ENCODE data around the gene C9orf43. TPM values are rescaled to one million over a fixed set of nuclear protein-coding genes. Genes with fewer than 3 reads are reported as not detected.
"Not testable (repeated sequence)": the region's sequence is repeated elsewhere in the genome, so short reads cannot be mapped to it uniquely, and the experiment has no call there.

Gene C9orf43
- total and polyA plus RNA-seq, 4 experiments from 2014 or later, result 0.41 to 0.87 (median 0.65) TPM

DNA sequence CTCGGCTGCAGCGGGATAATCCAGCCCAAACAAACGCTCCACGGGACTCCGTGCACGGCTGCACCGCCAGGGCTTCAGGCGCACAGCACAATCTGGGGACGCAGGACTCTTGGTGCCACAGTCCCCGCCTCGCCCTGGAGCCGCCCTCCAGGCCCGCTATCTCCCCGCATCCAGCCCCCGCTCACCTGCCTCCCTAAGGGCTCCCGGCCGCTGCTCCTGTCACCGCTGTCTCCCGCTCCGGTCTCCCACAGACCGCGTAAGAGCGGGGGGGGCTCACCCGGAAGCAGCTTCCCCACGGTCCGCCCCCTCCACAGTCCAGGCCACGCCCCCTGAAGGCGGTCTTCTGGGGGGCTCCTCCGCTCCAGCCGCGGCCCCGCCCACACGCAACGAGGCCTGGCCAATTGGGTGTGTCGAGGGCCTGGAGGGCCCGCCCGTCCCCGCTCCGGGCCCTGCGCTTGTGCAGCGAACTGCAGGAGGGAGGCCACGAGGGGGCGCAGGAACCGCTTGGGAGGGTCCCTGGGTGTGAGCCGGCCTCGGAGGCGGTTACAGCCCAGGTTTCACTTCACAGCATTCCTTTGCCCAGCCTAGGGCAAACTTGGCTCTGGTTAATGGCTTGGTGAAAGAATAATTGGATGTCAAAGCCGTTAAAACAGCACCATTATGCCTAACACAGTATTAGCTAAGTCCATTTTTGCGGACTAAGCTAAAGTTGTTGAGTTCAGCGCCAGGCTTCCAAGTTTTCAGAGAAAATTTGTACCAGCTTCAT, 9.3 kb upstream of the C9orf43 start, which contains the start of gene ALAD:
TSS of gene ALAD (minus strand) at position 258 of the 766 bp plus-strand sequence. CDS start 7,725 bp downstream, outside the sequence.
- Mint-ChIP-seq H3K27ac (peak within 1 kb of the TSS; percentile 77 to 94 (median 89)), H3K36me3 (peaks cover 0 to 3% of the 10 kb centered on the region in 2 donors), H3K4me1 (peaks cover 14 to 31% (median 23%) of the 10 kb centered on the region in 4 donors), H3K4me3 (peak within 1 kb of the TSS; percentile 91 to 98 (median 94)), H3K9me3 (no peaks in the 10 kb centered on the region), H3K27me3 (no peaks in the 10 kb centered on the region)
- intact Hi-C loops (cut with micrococcal nuclease), result loop anchor here (1.0 to 2.0 kb wide), 8 partner anchors 9 to 257 kb away; partner anchors contain the start of genes C9orf43, CDC26, POLE3 and PRPF4
- Histone ChIP-seq H3K4me3 (ENCODE audit: low read length in 2 of 2) (peak within 1 kb of the TSS; percentile 34 to 96), H3K4me1 (ENCODE audit: insufficient read depth, low read length) (peaks cover 16% of the 10 kb centered on the region), H3K9me3 (ENCODE audit: control insufficient read depth in 1 of 2, low read length in 2 of 2) (no peaks in the 10 kb centered on the region), H3K27me3 (ENCODE audit: insufficient read depth, low read length) (no peaks in the 10 kb centered on the region), H3K27ac (ENCODE audit: low read depth, low read length) (peak within 1 kb of the TSS; percentile 52), H3K36me3 (ENCODE audit: insufficient read depth, low read length) (no peaks in the 10 kb centered on the region)
- CTCF ChIA-PET (ENCODE audit: partially characterized antibody), result interaction anchor here (0.6 to 8.5 kb wide), 23 partner anchors 8 to 255 kb away, joined by 3 to 72 read pairs (median 4); partner anchors contain the start of genes C9orf43, CDC26, HDHD3 and POLE3
- POLR2A ChIA-PET (ENCODE audit: partially characterized antibody), result interaction anchor here (0.6 to 4.9 kb wide), 15 partner anchors 10 to 254 kb away, joined by 3 to 93 read pairs (median 4); partner anchors contain the start of genes C9orf43, CDC26, HDHD3 and POLE3
- peak; percentile 98 to 100 (median 99) for DNase-seq

DNA sequence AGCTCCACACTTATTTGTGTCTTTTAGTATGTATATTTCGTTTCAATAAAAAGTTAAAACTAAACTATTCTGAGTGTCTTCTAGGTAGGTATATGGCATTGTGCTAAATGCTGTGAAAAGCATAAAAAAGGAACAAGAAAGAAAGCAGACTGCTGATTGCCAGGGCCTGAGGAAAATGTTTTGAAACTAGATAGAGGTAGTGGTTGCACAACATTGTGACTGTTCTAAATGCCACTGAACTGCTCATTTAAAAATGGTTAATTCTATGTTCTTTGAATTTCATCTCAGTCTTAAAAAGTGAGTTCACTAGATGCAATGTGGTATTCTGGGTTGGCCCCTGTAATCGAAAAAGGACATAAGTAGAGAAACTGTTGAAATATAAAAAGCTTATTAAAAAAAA, 6.9 kb upstream of the C9orf43 start:
- H3K9me3 Mint-ChIP-seq, result no peaks in the 10 kb centered on the region
- intact Hi-C loops (cut with micrococcal nuclease), result no loop called here
- Histone ChIP-seq H3K4me1 (ENCODE audit: insufficient read depth, low read length) (peaks cover 25% of the 10 kb centered on the region), H3K4me3 (ENCODE audit: low read length in 2 of 2) (no peak overlapping the region), H3K27ac (ENCODE audit: low read depth, low read length) (no peak overlapping the region), H3K36me3 (ENCODE audit: insufficient read depth, low read length) (peaks cover 16% of the 10 kb centered on the region), H3K9me3 (ENCODE audit: control insufficient read depth in 1 of 2, low read length in 2 of 2) (no peaks in the 10 kb centered on the region), H3K27me3 (ENCODE audit: insufficient read depth, low read length) (no peaks in the 10 kb centered on the region)
- peak overlapping the region in 1 of 7 donors; percentile 25 for H3K27ac Mint-ChIP-seq
- H3K4me1 Mint-ChIP-seq, result peaks cover 23 to 49% (median 34%) of the 10 kb centered on the region in 4 donors
- H3K4me3 Mint-ChIP-seq, result no peak overlapping the region
- no peaks in the 10 kb centered on the region for H3K27me3 Mint-ChIP-seq
- ChIA-PET CTCF (ENCODE audit: partially characterized antibody) (interaction anchor here (1.8 to 8.5 kb wide), 4 partner anchors 17 to 253 kb away, joined by 4 to 72 read pairs (median 42); partner anchors contain the start of gene CDC26), POLR2A (ENCODE audit: partially characterized antibody) (interaction anchor here (0.9 to 4.9 kb wide), 2 partner anchors 8 to 27 kb away, joined by 3 to 93 read pairs; partner anchors contain the start of genes C9orf43, HDHD3 and POLE3)
- H3K36me3 Mint-ChIP-seq, result peaks cover 15 to 20% of the 10 kb centered on the region in 2 donors
- no peak for DNase-seq

GRCh38 chr9:113406353-113406752, 4.2 kb upstream of the C9orf43 start:
- Mint-ChIP-seq H3K4me1 (peaks cover 21 to 51% (median 35%) of the 10 kb centered on the region in 4 donors), H3K36me3 (peaks cover 22 to 39% of the 10 kb centered on the region in 2 donors), H3K27ac (peak overlapping the region in 6 of 7 donors; percentile 74 to 99 (median 90))
- Histone ChIP-seq H3K4me1 (ENCODE audit: insufficient read depth, low read length) (peaks cover 29% of the 10 kb centered on the region), H3K36me3 (ENCODE audit: insufficient read depth, low read length) (peaks cover 18% of the 10 kb centered on the region)
- H3K27ac ChIP-seq (ENCODE audit: low read depth, low read length); H3K4me3 ChIP-seq (ENCODE audit: low read length in 2 of 2); DNase-seq; H3K9me3 ChIP-seq (ENCODE audit: control insufficient read depth in 1 of 2, low read length in 2 of 2); H3K27me3 ChIP-seq (ENCODE audit: insufficient read depth, low read length); H3K27me3 Mint-ChIP-seq; H3K4me3 Mint-ChIP-seq; H3K9me3 Mint-ChIP-seq; intact Hi-C loops (cut with micrococcal nuclease): not testable (repeated sequence)
- ChIA-PET POLR2A (ENCODE audit: partially characterized antibody) (interaction anchor here (1.1 kb wide), 1 partner anchor 30 kb away, joined by 3 read pairs; the partner anchor contains the start of gene HDHD3), CTCF (ENCODE audit: partially characterized antibody) (interaction anchor here (0.8 to 8.5 kb wide), 8 partner anchors 8 to 250 kb away, joined by 3 to 72 read pairs (median 4); partner anchors contain the start of genes CDC26 and PRPF4)

- ChIA-PET POLR2A (ENCODE audit: partially characterized antibody) (interaction anchor here (1.4 kb wide), 1 partner anchor 132 kb away, joined by 4 read pairs; the partner anchor contains the start of genes CDC26 and PRPF4), CTCF (ENCODE audit: partially characterized antibody) (interaction anchor here (0.9 to 8.5 kb wide), 11 partner anchors 7 to 251 kb away, joined by 3 to 72 read pairs (median 5); partner anchors contain the start of genes ALAD, CDC26 and PRPF4)
- Histone ChIP-seq H3K27ac (ENCODE audit: low read depth, low read length) (peak overlapping the region; percentile 8), H3K4me1 (ENCODE audit: insufficient read depth, low read length) (peaks cover 27% of the 10 kb centered on the region), H3K36me3 (ENCODE audit: insufficient read depth, low read length) (peaks cover 18% of the 10 kb centered on the region)
- H3K9me3 Mint-ChIP-seq; H3K9me3 ChIP-seq (ENCODE audit: control insufficient read depth in 1 of 2, low read length in 2 of 2); H3K27me3 ChIP-seq (ENCODE audit: insufficient read depth, low read length); H3K27me3 Mint-ChIP-seq; H3K4me3 ChIP-seq (ENCODE audit: low read length in 2 of 2): not testable (repeated sequence)
- intact Hi-C loops (cut with micrococcal nuclease), result loop anchor here (1.0 kb wide), 1 partner anchor 98 kb away; no protein-coding TSS in a partner anchor
- peak; percentile 56 to 74 (median 65) for DNase-seq
- H3K4me1 Mint-ChIP-seq, result peaks cover 17 to 45% (median 32%) of the 10 kb centered on the region in 4 donors
- peaks cover 22 to 39% of the 10 kb centered on the region in 2 donors for H3K36me3 Mint-ChIP-seq
- H3K27ac Mint-ChIP-seq, result peak overlapping the region; percentile 74 to 99 (median 89)
- peak overlapping the region in 7 of 8 donors; percentile 9 to 88 (median 61) for H3K4me3 Mint-ChIP-seq
These were observed 3.6 kb upstream of the C9orf43 start for GRCh38 chr9:113406873-113407511.

DNA sequence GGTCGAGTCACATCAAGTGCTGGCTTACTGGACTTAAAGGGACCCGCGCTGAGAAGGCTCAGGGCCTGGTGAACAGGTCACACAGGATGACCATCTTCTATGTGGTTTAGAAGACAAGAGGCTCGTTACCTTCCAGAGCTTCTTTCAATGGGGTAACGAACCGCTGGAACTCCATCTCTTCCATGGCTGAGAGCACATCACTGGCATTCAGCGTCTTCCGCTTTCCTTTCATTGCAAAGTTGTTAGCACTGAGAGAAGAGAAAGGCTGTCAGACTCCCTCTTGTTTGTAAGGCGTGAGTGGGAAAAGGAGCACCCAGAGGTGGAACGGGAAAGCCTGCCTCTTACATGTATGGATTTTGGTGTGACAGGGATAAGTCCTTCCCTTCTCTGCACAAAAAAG, 1.1 kb upstream of the C9orf43 start:
- peaks cover 22 to 39% of the 10 kb centered on the region in 2 donors for H3K36me3 Mint-ChIP-seq
- intact Hi-C loops (cut with micrococcal nuclease), result no loop called here
- H3K27me3 Mint-ChIP-seq, result peaks cover 2 to 3% of the 10 kb centered on the region in 2 donors
- Histone ChIP-seq H3K36me3 (ENCODE audit: insufficient read depth, low read length) (peaks cover 18% of the 10 kb centered on the region), H3K4me3 (ENCODE audit: low read length in 2 of 2) (peak overlapping the region; percentile 65 to 88), H3K27me3 (ENCODE audit: insufficient read depth, low read length) (no peaks in the 10 kb centered on the region), H3K9me3 (ENCODE audit: control insufficient read depth in 1 of 2, low read length in 2 of 2) (no peaks in the 10 kb centered on the region), H3K4me1 (ENCODE audit: insufficient read depth, low read length) (peaks cover 27% of the 10 kb centered on the region), H3K27ac (ENCODE audit: low read depth, low read length) (peak overlapping the region; percentile 84)
- ChIA-PET POLR2A (ENCODE audit: partially characterized antibody) (interaction anchor here (0.6 to 4.9 kb wide), 15 partner anchors 8 to 260 kb away, joined by 3 to 93 read pairs (median 7); partner anchors contain the start of genes ALAD, BSPRY, CDC26 and FKBP15), CTCF (ENCODE audit: partially characterized antibody) (interaction anchor here (1.0 to 4.7 kb wide), 16 partner anchors 10 to 246 kb away, joined by 3 to 56 read pairs (median 4); partner anchors contain the start of genes ALAD, CDC26 and PRPF4)
- H3K4me3 Mint-ChIP-seq, result peak overlapping the region; percentile 95 to 100 (median 98)
- peaks cover 0 to 3% (median 0%) of the 10 kb centered on the region in 8 donors for H3K9me3 Mint-ChIP-seq
- H3K27ac Mint-ChIP-seq, result peak overlapping the region; percentile 91 to 100 (median 99)
- no peak for DNase-seq
- peaks cover 17 to 44% (median 33%) of the 10 kb centered on the region in 4 donors for H3K4me1 Mint-ChIP-seq

DNA sequence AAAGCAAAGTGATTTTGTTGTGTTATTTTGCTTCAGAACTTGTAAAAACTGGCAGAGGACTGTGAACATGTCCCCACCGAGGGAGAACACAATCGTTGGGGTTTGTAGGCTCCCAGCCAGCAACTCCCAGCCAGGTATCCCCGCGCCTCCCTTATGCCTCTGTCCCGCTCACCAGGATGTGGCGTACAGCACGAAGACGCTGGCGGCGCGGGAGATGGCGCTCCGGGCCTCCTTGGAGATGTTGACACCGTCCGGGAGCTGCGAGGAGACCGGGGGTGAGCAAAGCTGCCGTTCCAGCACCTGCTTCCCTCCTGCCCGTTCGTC, 702 bp upstream of the C9orf43 start:
- H3K9me3 Mint-ChIP-seq, result peaks cover 0 to 3% (median 0%) of the 10 kb centered on the region in 8 donors
- Histone ChIP-seq H3K27ac (ENCODE audit: low read depth, low read length) (peak overlapping the region; percentile 84), H3K27me3 (ENCODE audit: insufficient read depth, low read length) (no peaks in the 10 kb centered on the region), H3K4me1 (ENCODE audit: insufficient read depth, low read length) (peaks cover 27% of the 10 kb centered on the region), H3K9me3 (ENCODE audit: control insufficient read depth in 1 of 2, low read length in 2 of 2) (no peaks in the 10 kb centered on the region), H3K4me3 (ENCODE audit: low read length in 2 of 2) (peak overlapping the region; percentile 65 to 88), H3K36me3 (ENCODE audit: insufficient read depth, low read length) (peaks cover 18% of the 10 kb centered on the region)
- H3K27me3 Mint-ChIP-seq, result peaks cover 2 to 3% of the 10 kb centered on the region in 2 donors
- peaks cover 17 to 44% (median 33%) of the 10 kb centered on the region in 4 donors for H3K4me1 Mint-ChIP-seq
- ChIA-PET POLR2A (ENCODE audit: partially characterized antibody) (interaction anchor here (0.6 to 4.9 kb wide), 18 partner anchors 8 to 1030 kb away, joined by 3 to 93 read pairs (median 6); partner anchors contain the start of genes ALAD, BSPRY, CDC26 and FKBP15), CTCF (ENCODE audit: partially characterized antibody) (interaction anchor here (1.0 to 4.7 kb wide), 16 partner anchors 10 to 246 kb away, joined by 3 to 56 read pairs (median 4); partner anchors contain the start of genes ALAD, CDC26 and PRPF4)
- intact Hi-C loops (cut with micrococcal nuclease), result loop anchor here (1.0 to 2.0 kb wide), 8 partner anchors 9 to 691 kb away; partner anchors contain the start of genes ALAD, CDC26, FKBP15 and HDHD3
- H3K36me3 Mint-ChIP-seq, result peaks cover 22 to 39% of the 10 kb centered on the region in 2 donors
- peak overlapping the region; percentile 99 to 100 (median 99) for H3K27ac Mint-ChIP-seq
- peak overlapping the region; percentile 95 to 100 (median 98) for H3K4me3 Mint-ChIP-seq
- DNase-seq, result no peak

Measured in CD4-positive, alpha-beta memory T cell (primary cell).